Stimulated activated CD8-positive, alpha-beta memory T cell treated with anti-CD3 and anti-CD28 coated beads, Interleukin-2, amount 100 ng/mL, for 48 hours (primary cell): ENCODE measurements around the gene CCL17.
"Not testable (repeated sequence)": the region's sequence is repeated elsewhere in the genome, so short reads cannot be mapped to it uniquely, and the experiment has no call there.

Experiments
- DNase-seq, 2 donors: peaks; one replicate each; pipeline ENCODE4 v3.0.0-alpha.2; 2020; ENCODE audit warnings: low read depth in 2 of 2

The CCL17 gene

DNA sequence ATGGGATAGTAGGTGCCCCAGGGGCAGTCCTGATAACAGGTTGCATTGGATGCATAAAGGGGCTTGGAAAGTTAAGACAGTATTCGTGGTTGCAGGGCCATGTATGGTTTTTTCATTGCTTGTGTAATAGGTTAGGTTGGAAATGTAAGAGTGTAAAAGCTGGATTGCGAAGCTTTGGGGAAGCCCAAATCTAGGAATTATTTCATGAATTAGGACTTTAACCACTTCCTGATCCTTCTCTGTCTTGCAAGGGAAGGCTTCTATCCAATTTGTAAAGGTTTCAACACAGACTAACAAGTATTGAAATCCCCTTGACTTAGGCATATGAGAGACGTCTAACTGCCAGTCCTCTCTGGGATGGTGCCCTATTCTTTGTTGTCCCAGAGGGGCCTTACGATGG, 7.8 kb upstream of the CCL17 start:
- DNase-seq: no peak

DNA sequence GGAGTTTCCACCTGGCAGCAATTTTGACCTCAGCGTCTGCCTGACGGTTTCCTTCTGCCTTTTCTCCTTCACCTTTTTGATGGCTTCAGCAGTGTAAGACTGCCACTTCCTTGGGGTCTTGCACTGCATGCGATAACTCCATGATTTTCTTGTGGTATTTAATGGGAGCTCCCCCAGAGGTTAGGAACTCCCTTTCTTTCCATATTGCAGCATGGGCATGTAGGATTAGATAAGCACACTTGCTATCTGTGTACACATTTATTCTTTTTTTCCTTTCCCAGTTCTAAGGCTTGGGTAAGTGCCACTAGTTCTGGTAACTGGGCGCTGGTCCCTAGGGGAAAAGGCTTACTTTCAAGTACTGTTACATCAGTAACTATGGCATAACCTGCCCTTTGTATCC, 7.1 kb upstream of the CCL17 start:
- not testable (repeated sequence) for DNase-seq

DNA sequence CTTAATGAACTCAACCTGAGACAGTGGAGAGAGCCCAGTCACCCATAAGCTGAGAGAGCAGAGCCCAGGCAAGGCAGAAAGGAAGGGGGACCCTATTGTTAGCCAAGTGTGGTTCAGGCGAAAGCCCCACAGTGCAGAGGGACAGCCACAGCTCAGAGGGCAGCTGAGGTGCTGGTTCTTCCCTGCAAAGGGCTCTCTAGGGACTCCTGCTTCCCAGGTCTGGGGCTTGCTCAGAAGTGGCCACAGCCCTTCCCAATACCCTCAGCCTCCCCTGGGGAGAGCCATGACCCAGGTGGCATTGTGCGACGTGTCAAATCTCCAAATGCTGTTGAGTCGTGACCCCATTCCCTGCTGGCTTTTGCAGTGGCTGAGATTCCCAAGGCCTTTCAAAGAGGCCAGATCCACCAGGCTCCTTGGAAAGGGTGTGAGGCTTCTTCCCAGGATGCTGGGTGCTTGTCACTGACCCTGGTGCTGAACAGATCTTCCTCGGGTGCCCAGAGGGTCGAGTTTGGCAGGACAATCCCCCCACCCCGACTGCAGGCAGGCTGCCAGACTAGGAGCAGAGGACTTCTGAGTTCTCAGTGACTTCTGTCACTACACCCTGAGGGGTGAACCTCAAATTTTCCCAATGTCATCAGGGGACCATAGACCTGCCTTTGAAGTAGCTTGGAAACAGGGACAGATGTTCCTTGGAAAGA, 2.5 kb upstream of the CCL17 start:
- DNase-seq: no peak

DNA sequence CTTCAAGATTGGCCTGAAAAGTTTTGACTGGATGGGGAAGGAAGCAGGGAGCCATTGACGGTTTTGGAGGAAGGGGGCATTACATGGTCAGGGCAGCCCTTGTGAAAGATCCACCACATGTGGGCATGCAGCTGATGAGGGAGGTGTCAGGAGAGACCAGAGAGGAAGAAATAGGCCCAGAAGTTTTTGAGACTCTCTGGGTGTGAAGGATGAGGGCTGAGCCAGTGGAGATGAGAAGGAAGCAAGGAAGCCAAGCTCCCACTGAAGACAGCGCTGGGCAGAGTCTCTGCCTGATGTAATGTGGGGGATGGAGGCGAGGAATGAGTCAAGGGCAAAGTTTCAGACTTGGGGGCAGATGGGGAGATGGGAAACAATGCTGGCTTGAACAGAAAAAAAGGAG, 530 bp downstream of the CCL17 start:
- no peak for DNase-seq

DNA sequence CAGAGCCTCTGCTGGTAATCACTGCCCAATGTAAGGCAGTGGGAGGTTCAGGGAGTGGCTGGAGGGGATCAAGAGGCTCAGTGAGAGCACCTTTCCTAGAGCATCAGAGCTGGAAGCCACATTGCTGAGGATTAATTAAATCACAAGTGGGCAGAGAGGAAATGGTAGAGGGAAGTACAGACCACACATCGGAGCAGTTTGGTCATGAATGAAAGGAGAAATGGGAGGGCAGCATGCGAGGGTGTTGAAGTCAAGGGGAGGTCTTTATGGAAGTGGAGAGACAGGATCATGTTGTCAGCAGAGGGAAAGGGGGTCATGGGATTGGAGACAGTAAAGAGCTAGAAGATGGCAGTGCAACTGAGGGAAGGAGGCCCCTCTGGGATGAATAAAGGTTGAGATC, 2.3 kb downstream of the CCL17 start:
- DNase-seq: no peak

DNA sequence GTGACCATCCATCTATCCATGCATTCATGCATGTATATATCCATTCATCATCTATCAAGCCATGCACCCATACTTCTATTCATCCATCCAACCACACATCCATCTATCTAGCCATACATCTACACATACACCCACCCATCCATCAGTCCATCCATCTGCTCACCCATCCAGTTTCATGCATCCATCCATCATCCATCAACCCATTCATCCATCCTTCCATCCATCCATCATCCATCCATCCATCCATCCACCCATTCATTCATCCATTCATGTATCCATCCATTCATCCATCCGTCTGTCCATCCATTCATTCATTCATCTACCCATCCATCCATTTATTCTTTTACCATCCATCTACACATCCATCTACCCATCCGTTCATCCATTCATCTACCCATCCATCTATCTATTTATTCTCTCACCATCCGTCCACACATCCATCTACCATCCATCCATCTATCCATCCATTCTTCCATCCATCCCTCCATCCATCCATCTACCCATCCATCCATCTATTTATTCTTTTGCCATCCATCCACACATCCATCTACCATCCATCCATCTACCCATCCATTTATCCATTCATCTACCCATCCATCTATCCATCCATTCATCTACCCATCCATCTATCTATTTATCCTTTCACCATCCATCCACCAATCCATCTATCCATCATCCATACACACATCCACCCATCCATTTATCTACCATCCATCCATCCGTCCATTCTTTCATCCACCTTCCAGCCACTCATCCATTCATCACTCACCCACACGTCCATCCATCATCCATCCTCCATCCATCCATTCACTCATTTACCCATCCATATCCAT, 3.2 kb downstream of the CCL17 start:
- no peak for DNase-seq

DNA sequence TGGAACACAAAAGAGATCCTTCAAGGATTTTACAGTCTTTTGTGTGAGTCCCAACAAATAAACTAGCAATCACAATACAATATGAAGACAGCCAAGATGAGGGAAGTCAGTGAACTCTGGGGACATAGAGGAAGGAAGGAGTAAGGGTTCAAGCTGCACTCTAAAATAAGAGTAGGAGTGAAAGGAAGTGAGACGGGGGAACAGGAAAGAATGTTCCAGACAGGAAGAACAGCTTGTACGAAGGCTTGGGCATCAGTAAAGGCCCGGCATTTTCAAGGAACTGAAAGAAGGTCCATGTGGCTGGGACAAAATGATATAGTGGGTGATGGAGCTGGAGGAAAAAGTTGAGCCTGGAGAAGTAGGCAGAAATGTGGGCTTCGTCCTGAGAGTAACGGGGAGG, 4.5 kb downstream of the CCL17 start:
- DNase-seq: no peak

DNA sequence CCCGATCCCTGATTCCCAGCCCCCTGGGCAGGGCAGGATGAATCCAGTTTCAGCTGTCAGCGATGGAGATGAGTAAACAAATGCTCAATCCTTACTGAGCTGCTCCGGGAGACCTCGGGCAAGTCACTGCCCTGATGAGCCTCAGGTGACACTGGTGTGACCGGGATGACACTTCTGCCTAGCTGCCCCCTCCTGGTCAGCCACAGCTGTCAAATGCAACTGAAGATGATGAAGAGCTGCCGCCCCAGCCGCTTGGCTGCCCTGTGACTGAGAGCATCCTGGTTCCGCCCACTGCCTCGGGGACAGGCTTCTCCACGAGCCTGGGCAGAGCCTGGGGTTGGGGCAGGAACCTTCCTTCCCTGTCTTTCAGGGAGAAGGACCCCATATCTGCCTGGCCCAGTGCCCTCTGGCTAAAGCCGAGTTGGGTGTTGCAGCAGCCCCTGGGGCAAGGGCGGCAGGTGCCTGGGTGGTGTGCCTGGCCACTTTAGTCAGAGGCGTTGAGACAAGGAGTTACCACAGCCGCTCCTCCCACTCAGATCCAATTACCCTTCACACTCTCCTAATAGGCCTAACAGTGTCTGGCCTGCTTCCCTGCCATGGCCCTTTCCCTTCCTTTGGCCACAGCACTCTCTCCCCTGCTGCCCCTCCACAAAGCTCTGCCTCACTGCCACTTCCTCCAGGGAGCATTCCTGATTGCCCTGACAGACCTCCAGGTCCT, 5.5 kb downstream of the CCL17 start:
- DNase-seq: no peak

DNA sequence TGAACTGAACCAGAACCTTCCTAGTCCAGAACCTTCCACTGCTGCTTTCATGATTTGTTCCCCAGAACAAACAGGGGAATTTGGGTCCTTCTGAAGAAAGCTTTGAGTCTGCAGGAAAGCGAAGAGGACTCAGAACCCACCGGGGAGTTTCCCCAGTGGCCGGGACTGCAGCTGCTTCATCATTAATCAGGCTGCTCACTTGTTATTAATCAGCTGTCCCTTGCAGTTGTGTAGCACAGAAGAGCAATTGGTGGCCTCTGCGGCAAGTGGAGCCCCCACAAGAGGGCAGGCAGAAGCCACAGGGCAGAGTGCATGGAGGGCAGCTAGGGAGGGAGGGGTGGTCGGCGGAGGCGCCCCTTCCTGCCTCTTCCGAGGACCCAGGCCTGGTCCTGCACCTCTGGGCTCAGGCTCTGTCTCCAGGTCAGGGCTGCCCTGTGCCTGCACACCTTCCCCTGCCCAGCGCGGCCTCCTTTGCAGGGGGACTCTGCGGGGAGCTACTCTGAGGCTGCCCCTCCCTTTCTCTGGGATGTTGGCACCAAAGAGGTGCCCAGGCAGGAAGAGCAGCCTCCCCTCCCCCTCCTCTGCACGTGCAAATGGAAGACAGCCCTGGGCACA, 6.9 kb downstream of the CCL17 start:
- DNase-seq: no peak

DNA sequence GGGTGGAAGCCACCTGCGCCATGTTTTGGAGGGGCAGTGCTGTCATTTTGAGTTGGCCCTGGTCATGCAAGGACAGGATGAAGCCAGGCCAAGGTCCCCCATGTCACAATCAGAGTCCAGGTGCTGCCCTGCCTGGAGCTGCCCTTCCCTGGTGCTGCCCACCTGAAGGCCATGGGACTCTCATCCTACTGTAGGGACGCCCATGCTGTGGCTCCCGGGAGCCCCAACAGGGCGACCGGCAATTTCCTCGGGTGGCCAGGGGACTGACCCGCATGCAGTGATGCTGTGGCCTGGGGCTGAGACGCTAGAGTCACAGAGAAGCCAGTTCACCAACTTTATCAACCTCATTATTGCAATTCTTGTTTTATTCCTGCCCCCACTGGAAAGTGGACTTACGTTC, 8.0 kb downstream of the CCL17 start:
- no peak for DNase-seq

DNA sequence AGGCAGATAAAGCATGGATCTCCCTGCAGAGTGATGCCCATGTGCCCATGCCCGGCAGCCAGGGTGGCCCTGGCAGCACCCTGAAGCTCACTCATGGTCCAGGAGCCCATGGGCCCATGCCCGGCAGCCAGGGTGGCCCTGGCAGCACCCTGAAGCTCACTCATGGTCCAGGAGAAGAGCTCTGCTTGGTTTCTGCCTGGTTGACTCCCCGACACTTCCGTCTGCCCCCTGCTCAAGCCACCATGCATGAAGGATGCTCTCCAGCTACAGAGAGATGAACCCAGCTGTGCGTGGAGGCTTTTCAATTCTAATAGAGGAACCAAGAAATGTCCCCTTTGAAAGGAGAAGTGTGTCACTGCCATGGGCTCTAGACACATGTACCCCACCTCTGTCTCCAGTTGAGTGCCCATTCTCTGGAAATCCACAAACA, 8.7 kb downstream of the CCL17 start:
- DNase-seq: no peak

DNA sequence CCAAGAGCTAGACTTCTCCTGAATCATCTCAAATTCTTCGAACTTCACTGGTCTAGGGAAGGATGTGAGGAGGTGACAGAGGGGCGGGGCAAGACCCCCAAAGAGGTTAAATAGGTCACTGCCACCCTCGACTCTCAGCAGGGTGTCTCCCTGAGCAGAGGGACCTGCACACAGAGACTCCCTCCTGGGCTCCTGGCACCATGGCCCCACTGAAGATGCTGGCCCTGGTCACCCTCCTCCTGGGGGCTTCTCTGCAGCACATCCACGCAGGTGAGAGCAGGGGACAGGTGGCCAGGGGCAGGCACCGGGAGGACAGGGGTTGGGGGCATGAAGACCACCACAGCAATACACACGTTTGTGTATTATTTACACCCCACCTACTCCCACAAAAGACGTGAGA, 9.2 kb downstream of the CCL17 start:
- DNase-seq: no peak

DNA sequence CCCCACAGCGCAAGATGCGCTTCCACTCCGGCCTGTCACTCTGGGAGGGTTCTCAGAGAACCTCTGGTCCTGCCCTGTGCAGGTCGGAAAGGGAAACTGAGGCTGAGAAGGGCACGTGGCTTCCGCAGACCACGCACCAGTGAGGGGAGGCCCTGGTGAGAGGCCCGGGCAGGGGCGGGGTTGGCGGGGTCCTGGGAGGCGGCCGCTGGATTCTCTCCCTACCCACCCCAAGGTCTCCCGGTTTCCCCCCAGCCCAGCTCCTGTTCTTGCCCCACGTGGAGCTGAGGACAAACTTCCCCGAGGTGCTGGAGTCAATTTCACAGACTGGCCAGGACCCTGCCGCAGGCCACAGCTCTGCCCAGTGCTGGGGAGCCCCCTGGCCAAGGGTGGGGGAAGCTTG, 11.5 kb downstream of the CCL17 start:
- no peak for DNase-seq

DNA sequence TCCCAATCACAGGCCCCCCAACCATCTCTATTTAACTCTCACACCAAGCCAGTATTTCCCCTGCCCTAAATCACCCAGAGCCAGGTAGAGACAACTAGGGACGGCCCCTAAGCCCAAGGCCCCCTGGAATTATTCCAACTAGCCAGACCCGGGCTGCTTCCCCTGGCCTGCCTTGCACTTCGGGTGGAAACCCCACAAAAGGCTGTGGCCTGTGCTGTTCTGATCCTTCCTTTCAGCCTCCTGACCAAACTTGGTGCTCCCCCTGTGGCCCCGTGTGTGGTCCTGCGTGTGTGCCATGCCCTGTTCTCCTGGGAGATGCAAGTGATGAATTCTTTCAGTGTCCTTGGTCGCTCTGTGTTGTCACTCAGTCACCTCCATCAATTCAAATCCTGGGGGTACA, 14.9 kb downstream of the CCL17 start:
- no peak for DNase-seq

DNA sequence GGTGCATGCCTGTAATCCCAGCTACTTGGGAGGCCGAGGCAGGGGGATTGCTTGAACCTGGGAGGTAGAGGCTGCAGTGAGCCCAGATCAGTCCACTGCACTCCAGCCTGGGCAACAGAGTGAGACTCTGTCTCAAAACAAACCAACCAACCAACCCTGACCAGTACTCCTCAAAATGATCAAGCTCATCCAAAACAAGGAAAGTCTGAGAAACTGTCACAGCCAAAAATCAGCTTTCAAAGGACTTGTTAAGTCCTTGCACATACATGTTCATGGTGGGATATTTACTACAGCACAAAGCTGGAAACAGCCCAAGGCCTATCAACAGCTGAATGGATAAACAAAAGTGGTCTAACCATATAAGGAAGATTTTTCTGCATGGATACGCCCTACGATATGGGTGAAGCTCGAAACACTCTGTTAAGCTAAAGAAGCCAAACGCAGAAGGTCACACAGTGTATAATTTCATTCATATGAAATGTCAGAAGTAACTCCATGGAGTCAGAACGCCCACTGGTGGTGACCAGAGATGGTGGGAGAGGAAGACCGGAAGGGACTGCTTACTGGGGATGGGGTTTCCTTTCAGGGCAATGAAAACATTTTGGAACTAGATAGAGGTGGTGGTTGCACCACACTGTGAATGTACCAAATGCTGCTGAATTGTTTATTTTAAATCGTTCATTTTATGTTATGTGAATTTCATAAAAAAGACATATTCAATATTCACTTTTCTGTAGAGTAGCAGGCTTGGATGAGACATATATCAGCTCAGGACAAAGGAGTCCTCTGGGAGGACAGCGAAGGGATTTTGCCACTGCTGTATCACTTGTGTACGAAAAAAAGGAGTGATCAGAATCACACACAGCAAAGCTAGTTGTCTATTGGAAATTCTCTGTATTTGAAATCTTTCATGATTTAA, 17.7 kb downstream of the CCL17 start:
- no peak for DNase-seq

DNA sequence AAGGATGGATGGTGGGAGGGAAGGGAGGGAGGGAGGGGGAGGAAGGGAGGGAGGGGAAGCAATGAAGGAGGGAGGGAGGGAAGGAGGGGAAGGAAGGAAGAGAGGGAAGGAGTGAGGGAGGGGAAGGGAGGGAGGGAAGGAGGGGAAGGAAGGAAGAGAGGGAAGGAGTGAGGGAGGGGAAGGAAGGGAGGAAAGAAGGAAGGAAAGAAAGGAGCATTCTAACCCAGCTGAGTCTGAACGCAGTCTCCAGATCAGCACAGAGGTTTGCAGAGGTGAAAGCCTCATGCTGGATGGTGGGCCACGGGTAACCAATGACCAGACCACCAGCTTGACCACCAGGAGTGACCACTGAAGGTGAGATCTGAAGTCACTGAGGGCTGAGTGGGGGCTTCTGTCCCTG, 18.6 kb downstream of the CCL17 start:
- DNase-seq: no peak

DNA sequence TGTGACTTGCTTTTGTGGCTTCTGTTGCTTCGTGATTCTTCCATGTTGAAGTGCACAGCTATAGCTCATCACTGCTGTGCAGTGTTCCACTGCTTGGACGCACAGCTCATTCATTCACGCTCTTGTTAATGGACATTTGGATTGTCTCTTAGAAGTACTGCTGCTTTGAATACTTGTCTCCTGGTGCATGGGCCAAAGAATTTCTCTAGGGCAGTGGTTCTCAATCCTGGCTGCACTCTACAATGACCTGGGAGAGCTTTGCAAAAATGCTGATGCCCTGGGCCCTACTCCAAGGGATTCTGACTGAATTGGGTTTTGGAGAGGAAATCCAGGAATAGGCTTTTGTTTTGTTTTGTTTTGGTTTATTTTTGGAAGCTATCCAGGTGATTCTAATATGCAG, 20.0 kb downstream of the CCL17 start:
- no peak for DNase-seq

DNA sequence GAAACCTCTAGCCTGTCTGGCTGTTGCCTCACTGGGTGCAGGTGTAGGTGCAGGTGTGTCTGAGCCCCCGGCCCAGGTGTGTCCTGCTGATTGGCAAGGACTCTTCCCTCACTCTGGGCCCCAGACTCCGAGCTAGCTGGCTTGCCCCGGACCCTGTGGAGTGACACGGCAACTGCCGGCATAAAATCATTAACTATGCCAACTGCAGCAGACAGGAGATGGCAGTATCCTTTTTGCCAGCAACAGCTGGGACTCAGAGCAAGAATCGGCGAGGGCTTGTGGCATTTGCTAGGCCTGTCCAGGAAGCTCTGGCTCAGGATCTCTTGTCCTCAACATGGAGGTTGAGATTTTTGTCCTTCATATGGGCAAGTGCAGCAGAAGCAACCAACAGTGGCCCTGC, 21.8 kb downstream of the CCL17 start:
- DNase-seq: no peak

DNA sequence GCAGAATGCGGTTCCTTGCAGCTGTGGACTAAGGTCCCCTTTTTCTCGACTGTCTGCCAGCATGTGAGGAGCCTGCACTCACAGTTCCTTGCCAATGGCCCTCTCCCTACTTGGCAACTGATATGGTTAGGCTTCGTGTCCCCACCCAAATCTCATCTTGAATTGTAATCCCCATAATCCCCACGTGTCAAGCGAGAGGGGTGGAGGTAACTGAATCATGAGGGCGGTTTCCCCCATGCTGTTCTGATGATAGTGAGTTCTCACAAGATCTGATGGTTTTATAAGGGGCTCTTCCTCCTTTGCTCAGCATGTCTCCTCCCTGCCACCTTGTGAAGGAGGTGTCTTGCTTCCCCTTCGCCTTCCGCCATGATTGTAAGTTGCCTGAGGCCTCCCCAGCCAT, 22.7 kb downstream of the CCL17 start:
- no peak for DNase-seq

DNA sequence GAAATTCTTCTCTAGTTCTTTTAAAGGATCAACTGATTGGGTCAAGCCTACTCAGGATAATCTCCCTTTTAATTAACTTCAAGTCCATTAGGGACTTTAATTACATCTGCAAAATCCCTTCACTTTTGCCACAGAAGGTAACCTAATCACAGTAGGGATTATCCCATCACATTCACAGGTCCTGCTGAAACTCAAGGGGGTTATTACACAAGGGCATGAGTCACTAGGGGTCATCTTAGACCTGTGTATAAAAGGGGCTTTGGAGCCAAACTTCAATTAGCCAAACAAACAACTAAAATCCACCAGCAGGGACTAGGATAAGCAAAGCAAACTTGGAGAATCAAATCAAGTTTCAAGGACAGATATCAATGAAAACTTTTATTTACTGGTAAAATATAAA, 23.3 kb downstream of the CCL17 start:
- DNase-seq: no peak

DNA sequence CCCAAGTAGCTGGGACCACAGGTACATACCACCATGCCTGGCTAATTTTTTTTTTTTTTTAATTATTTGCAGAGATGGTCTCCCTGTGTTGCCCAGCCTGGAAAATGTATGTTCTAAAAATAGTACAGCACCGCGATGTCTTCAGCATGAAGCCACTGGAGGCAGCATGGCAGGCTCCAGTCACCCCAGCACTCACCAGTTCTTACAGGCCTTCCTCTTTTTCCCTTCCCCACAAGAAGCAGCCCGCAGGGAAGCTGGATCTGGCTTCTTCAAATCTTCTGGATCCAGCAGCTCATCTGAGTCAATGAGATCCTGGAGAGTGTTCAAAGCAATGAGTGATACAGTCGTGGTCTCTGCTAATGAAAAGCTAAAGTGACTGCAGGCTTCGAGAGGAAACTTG, 26.4 kb downstream of the CCL17 start:
- no peak for DNase-seq
